Memory B cell (primary cell): ENCODE data around the gene ATP11A.

Experiments used
- ATAC-seq: fragments of 150-1000 bp; cut with Tn5 transposase; 2 replicates; pipeline ENCODE4 v1.10.0; 2021; ENCODE audit warnings: low read depth, mild to moderate bottlenecking, moderate library complexity
- DNase-seq, 2 donors: peaks; one replicate each; pipeline ENCODE4 v3.0.0; 2022; ENCODE audit warnings: low spot score in 2 of 2
- H3K27ac Mint-ChIP-seq: one replicate; pipeline ENCODE4 v1.8.0; 2022; ENCODE audit warnings: mild to moderate bottlenecking, moderate library complexity, mixed read lengths
- H3K27me3 Mint-ChIP-seq: one replicate; pipeline ENCODE4 v1.8.0; 2022; ENCODE audit warnings: mixed read lengths
- H3K36me3 Mint-ChIP-seq: one replicate; pipeline ENCODE4 v1.8.0; 2022; ENCODE audit warnings: mild to moderate bottlenecking, mixed read lengths
- H3K4me1 Mint-ChIP-seq: one replicate; pipeline ENCODE4 v1.8.0; 2022; ENCODE audit warnings: mixed read lengths
- H3K4me3 Mint-ChIP-seq: one replicate; pipeline ENCODE4 v1.8.0; 2022; ENCODE audit warnings: mild to moderate bottlenecking, moderate library complexity, mixed read lengths
- H3K9me3 Mint-ChIP-seq: one replicate; pipeline ENCODE4 v1.8.0; 2022; ENCODE audit warnings: mixed read lengths

The ATP11A gene

GRCh38 chr13:112692586-112692985 is 2.7 kb downstream of the ATP11A start:
- H3K4me3 Mint-ChIP-seq = peak overlapping the region; percentile 19
- H3K36me3 Mint-ChIP-seq = peaks cover 5% of the 10 kb centered on the region
- no peak for ATAC-seq
- peaks cover 28% of the 10 kb centered on the region for H3K4me1 Mint-ChIP-seq
- DNase-seq = no peak
- no peaks in the 10 kb centered on the region for H3K27me3 Mint-ChIP-seq
- no peaks in the 10 kb centered on the region for H3K9me3 Mint-ChIP-seq
- H3K27ac Mint-ChIP-seq = no peak overlapping the region

- Mint-ChIP-seq H3K27ac (no peak overlapping the region), H3K4me1 (peaks cover 23% of the 10 kb centered on the region), H3K27me3 (no peaks in the 10 kb centered on the region), H3K4me3 (no peak overlapping the region), H3K9me3 (no peaks in the 10 kb centered on the region), H3K36me3 (peaks cover 6% of the 10 kb centered on the region)
- ATAC-seq (no peak), DNase-seq (no peak)
Observed at GRCh38 chr13:112693831-112694497, 4.1 kb downstream of the ATP11A start.

GRCh38 chr13:112695121-112695520 is 5.3 kb downstream of the ATP11A start:
- no peaks in the 10 kb centered on the region for H3K27me3 Mint-ChIP-seq
- peaks cover 21% of the 10 kb centered on the region for H3K4me1 Mint-ChIP-seq
- no peak for DNase-seq
- H3K27ac Mint-ChIP-seq = no peak overlapping the region
- H3K36me3 Mint-ChIP-seq = peaks cover 6% of the 10 kb centered on the region
- ATAC-seq = no peak
- no peaks in the 10 kb centered on the region for H3K9me3 Mint-ChIP-seq
- no peak overlapping the region for H3K4me3 Mint-ChIP-seq

GRCh38 chr13:112696001-112696868 is 6.4 kb downstream of the ATP11A start:
- DNase-seq = no peak
- H3K9me3 Mint-ChIP-seq = no peaks in the 10 kb centered on the region
- H3K27ac Mint-ChIP-seq = no peak overlapping the region
- H3K36me3 Mint-ChIP-seq = peaks cover 6% of the 10 kb centered on the region
- ATAC-seq = no peak
- peaks cover 20% of the 10 kb centered on the region for H3K4me1 Mint-ChIP-seq
- no peaks in the 10 kb centered on the region for H3K27me3 Mint-ChIP-seq
- H3K4me3 Mint-ChIP-seq = no peak overlapping the region

GRCh38 chr13:112696869-112697465 is 7.1 kb downstream of the ATP11A start:
- ATAC-seq = no peak
- H3K9me3 Mint-ChIP-seq = no peaks in the 10 kb centered on the region
- H3K27ac Mint-ChIP-seq = no peak overlapping the region
- no peaks in the 10 kb centered on the region for H3K27me3 Mint-ChIP-seq
- no peak for DNase-seq
- H3K36me3 Mint-ChIP-seq = peaks cover 6% of the 10 kb centered on the region
- H3K4me3 Mint-ChIP-seq = no peak overlapping the region
- peaks cover 15% of the 10 kb centered on the region for H3K4me1 Mint-ChIP-seq

GRCh38 chr13:112697756-112698655 is 8.2 kb downstream of the ATP11A start:
- H3K36me3 Mint-ChIP-seq = peaks cover 6% of the 10 kb centered on the region
- no peak for DNase-seq

GRCh38 chr13:112699322-112699918 is 9.6 kb downstream of the ATP11A start:
- H3K4me1 Mint-ChIP-seq = peaks cover 2% of the 10 kb centered on the region
- H3K36me3 Mint-ChIP-seq = peaks cover 8% of the 10 kb centered on the region
- DNase-seq (no peak), ATAC-seq (no peak)
- no peaks in the 10 kb centered on the region for H3K9me3 Mint-ChIP-seq
- no peak overlapping the region for H3K27ac Mint-ChIP-seq
- no peak overlapping the region for H3K4me3 Mint-ChIP-seq
- H3K27me3 Mint-ChIP-seq = no peaks in the 10 kb centered on the region

More at GRCh38 chr13:112697756-112698655, 8.2 kb downstream of the ATP11A start:
- no peaks in the 10 kb centered on the region for H3K9me3 Mint-ChIP-seq
- ATAC-seq = no peak
- peaks cover 10% of the 10 kb centered on the region for H3K4me1 Mint-ChIP-seq
- no peak overlapping the region for H3K4me3 Mint-ChIP-seq
- no peaks in the 10 kb centered on the region for H3K27me3 Mint-ChIP-seq
- no peak overlapping the region for H3K27ac Mint-ChIP-seq

GRCh38 chr13:112700291-112701060 is 10.6 kb downstream of the ATP11A start:
- Mint-ChIP-seq H3K27me3 (no peaks in the 10 kb centered on the region), H3K27ac (no peak overlapping the region), H3K4me3 (no peak overlapping the region), H3K4me1 (peaks cover 4% of the 10 kb centered on the region), H3K36me3 (peaks cover 8% of the 10 kb centered on the region), H3K9me3 (no peaks in the 10 kb centered on the region)
- DNase-seq (no peak), ATAC-seq (no peak)

GRCh38 chr13:112702341-112702985 is 12.6 kb downstream of the ATP11A start:
- peaks cover 4% of the 10 kb centered on the region for H3K4me1 Mint-ChIP-seq
- DNase-seq = no peak
- ATAC-seq = no peak

GRCh38 chr13:112702986-112703379 is 13.1 kb downstream of the ATP11A start:
- Mint-ChIP-seq H3K27me3 (no peaks in the 10 kb centered on the region), H3K27ac (no peak overlapping the region), H3K36me3 (peaks cover 4% of the 10 kb centered on the region), H3K4me3 (no peak overlapping the region), H3K9me3 (no peaks in the 10 kb centered on the region), H3K4me1 (peaks cover 4% of the 10 kb centered on the region)
- ATAC-seq = no peak
- no peak for DNase-seq

More at GRCh38 chr13:112702341-112702985, 12.6 kb downstream of the ATP11A start:
- H3K27me3 Mint-ChIP-seq = no peaks in the 10 kb centered on the region
- no peak overlapping the region for H3K27ac Mint-ChIP-seq
- H3K9me3 Mint-ChIP-seq = no peaks in the 10 kb centered on the region
- peaks cover 3% of the 10 kb centered on the region for H3K36me3 Mint-ChIP-seq
- no peak overlapping the region for H3K4me3 Mint-ChIP-seq

- Mint-ChIP-seq H3K9me3 (no peaks in the 10 kb centered on the region), H3K27ac (no peak overlapping the region), H3K36me3 (peaks cover 4% of the 10 kb centered on the region), H3K27me3 (no peaks in the 10 kb centered on the region), H3K4me1 (peaks cover 4% of the 10 kb centered on the region), H3K4me3 (no peak overlapping the region)
- ATAC-seq = no peak
- no peak for DNase-seq
Observed at GRCh38 chr13:112703449-112704284, 13.8 kb downstream of the ATP11A start.
